ENCODE data around the gene WFIKKN2. TPM values are rescaled to one million over a fixed set of nuclear protein-coding genes. Genes with fewer than 3 reads are reported as not detected.

WFIKKN2 gene
- total and polyA plus RNA-seq, 10 of the 15 experiments (the other 5 are each of a cell fraction or from before 2014, with no cell fraction given), result 0.06 TPM; not detected in 9

- RAD21 ChIA-PET (ENCODE audit: unreplicated experiment), result interaction anchor here (1.0 kb wide), 1 partner anchor 24 kb away, joined by 3 read pairs; no protein-coding TSS in a partner anchor
- in situ Hi-C loops (cut with MboI), result no loop called here
- no peaks in the 10 kb centered on the region for H3K79me2 ChIP-seq (ENCODE audit: control insufficient read depth, insufficient read depth, low read length)
- SMC1A ChIA-PET (ENCODE audit: uncharacterized antibody, unreplicated experiment), result no interaction called here
- H3K4me3 ChIP-seq, result no peak overlapping the region
- H3K9ac ChIP-seq (ENCODE audit: control insufficient read depth, insufficient read depth, low read length), result no peak overlapping the region
- CTCF ChIA-PET, result interaction anchor here (1.0 to 4.3 kb wide), 4 partner anchors 11 to 55 kb away, joined by 3 to 30 read pairs (median 6); no protein-coding TSS in a partner anchor
- POLR2A ChIA-PET, result no interaction called here
- FAIRE-seq (no peak), DNase-seq (ENCODE audit: low read depth, low spot score) (no peak), ATAC-seq (no peak)
- no peak for TF ChIP-seq SREBF1 (IDR thresholded peaks at IDR 0.05; ENCODE audit: low read length)
- no peak for TF ChIP-seq USF1 (IDR thresholded peaks at IDR 0.05; ENCODE audit: borderline replicate concordance, extremely low read length, insufficient read depth, low read depth, low read length)
- no peak for TF ChIP-seq EGR1 (IDR thresholded peaks at IDR 0.05; ENCODE audit: borderline replicate concordance in 1 of 2, low read depth in 2 of 2, low read length in 2 of 2)
- BruUV-seq (replicated peaks), result no TSS peak
- H4K20me1 ChIP-seq (ENCODE audit: control insufficient read depth, insufficient read depth), result no peaks in the 10 kb centered on the region
- intact Hi-C loops (cut with micrococcal nuclease; ENCODE audit: unreplicated experiment), result no loop called here
- 68% methylated on average over 4 of the region's 4 CpGs for WGBS (ENCODE audit: insufficient coverage, insufficient replicate concordance, low lambda C conversion rate, missing lambda C conversion rate)
- no peaks in the 10 kb centered on the region; the same call in 1 of the 2 replicates for H3K4me1 ChIP-seq (ENCODE audit: control insufficient read depth, insufficient read depth, low read length)
- H3K4me2 ChIP-seq (ENCODE audit: control insufficient read depth, insufficient read depth), result no peak overlapping the region
- no peaks in the 10 kb centered on the region for H3K36me3 ChIP-seq (ENCODE audit: control insufficient read depth in 2 of 2, insufficient read depth in 2 of 2, low read length in 1 of 2)
- no peak overlapping the region for H2AFZ ChIP-seq (ENCODE audit: control insufficient read depth, low read depth, low read length)
- no peaks in the 10 kb centered on the region for H3K9me3 ChIP-seq (replicated peaks; ENCODE audit: control insufficient read depth, insufficient read depth, low read length)
- H3K27ac ChIP-seq (ENCODE audit: control insufficient read depth, insufficient read depth), result no peak overlapping the region
- no peaks in the 10 kb centered on the region; a peak in 1 of 4 replicates for H3K27me3 ChIP-seq (replicated peaks in 1 of 2; ENCODE audit: control insufficient read depth in 2 of 2, insufficient read depth in 2 of 2, low read length in 1 of 2)
These were observed 17.1 kb upstream of the WFIKKN2 start for GRCh38 chr17:50818261-50818660.

GRCh38 chr17:50818921-50819657 lies 16.3 kb upstream of the WFIKKN2 start:
- ChIA-PET CTCF (interaction anchor here (0.8 to 4.3 kb wide), 4 partner anchors 10 to 56 kb away, joined by 3 to 30 read pairs (median 6); no protein-coding TSS in a partner anchor), POLR2A (no interaction called here), RAD21 (ENCODE audit: unreplicated experiment) (interaction anchor here (0.7 to 1.0 kb wide), 2 partner anchors 8 to 23 kb away, joined by 3 read pairs; no protein-coding TSS in a partner anchor), SMC1A (ENCODE audit: uncharacterized antibody, unreplicated experiment) (no interaction called here)
- 26% methylated on average over 6 of the region's 6 CpGs for WGBS (ENCODE audit: insufficient coverage, insufficient replicate concordance, low lambda C conversion rate, missing lambda C conversion rate)
- Histone ChIP-seq H3K9me3 (replicated peaks; ENCODE audit: control insufficient read depth, insufficient read depth, low read length) (no peaks in the 10 kb centered on the region; the same call in 2 of the 3 replicates), H3K27me3 (replicated peaks in 1 of 2; ENCODE audit: control insufficient read depth in 2 of 2, insufficient read depth in 2 of 2, low read length in 1 of 2) (no peaks in the 10 kb centered on the region), H4K20me1 (ENCODE audit: control insufficient read depth, insufficient read depth) (no peaks in the 10 kb centered on the region), H3K4me1 (ENCODE audit: control insufficient read depth, insufficient read depth, low read length) (no peaks in the 10 kb centered on the region; the same call in 1 of the 2 replicates), H3K79me2 (ENCODE audit: control insufficient read depth, insufficient read depth, low read length) (no peaks in the 10 kb centered on the region), H3K9ac (ENCODE audit: control insufficient read depth, insufficient read depth, low read length) (no peak overlapping the region), H3K27ac (ENCODE audit: control insufficient read depth, insufficient read depth) (no peak overlapping the region), H2AFZ (ENCODE audit: control insufficient read depth, low read depth, low read length) (no peak overlapping the region), H3K4me2 (ENCODE audit: control insufficient read depth, insufficient read depth) (no peak overlapping the region), H3K36me3 (ENCODE audit: control insufficient read depth in 2 of 2, insufficient read depth in 2 of 2, low read length in 1 of 2) (no peaks in the 10 kb centered on the region), H3K4me3 (no peak overlapping the region)
- in situ Hi-C loops (cut with MboI) (no loop called here), intact Hi-C loops (cut with micrococcal nuclease; ENCODE audit: unreplicated experiment) (no loop called here)
- no TSS peak for BruUV-seq (replicated peaks)
- DNase-seq (ENCODE audit: low read depth, low spot score), result peak; percentile 20
- ATAC-seq, result peak; percentile 68
- FAIRE-seq, result peak; percentile 52
- TF ChIP-seq EED (IDR thresholded peaks at IDR 0.05; ENCODE audit: low read depth) (no peak), NR2F1 (conservative IDR thresholded peaks at IDR 0.05) (0 out of 2 replicates have a peak, but pooled peaks have one; percentile 25), HDAC2 (IDR thresholded peaks at IDR 0.05) (no peak), JUND (IDR thresholded peaks at IDR 0.05; ENCODE audit: low read depth, low read length) (no peak), DPF2 (IDR thresholded peaks at IDR 0.05) (0 out of 2 replicates have a peak, but pooled peaks have one; percentile 18), BHLHE40 (IDR thresholded peaks at IDR 0.05; ENCODE audit: borderline replicate concordance in 1 of 2, low read depth in 2 of 2, low read length in 1 of 2) (peak; percentile 17 to 80; a peak in 1 of 4 replicates), SMARCA5 (IDR thresholded peaks at IDR 0.05) (no peak), ZBED1 (IDR thresholded peaks at IDR 0.05; ENCODE audit: borderline replicate concordance) (no peak), IKZF2 (IDR thresholded peaks at IDR 0.05) (peak; percentile 72 to 77; a peak in 3 of 4 replicates)
- TF ChIP-seq, protein P1, sequence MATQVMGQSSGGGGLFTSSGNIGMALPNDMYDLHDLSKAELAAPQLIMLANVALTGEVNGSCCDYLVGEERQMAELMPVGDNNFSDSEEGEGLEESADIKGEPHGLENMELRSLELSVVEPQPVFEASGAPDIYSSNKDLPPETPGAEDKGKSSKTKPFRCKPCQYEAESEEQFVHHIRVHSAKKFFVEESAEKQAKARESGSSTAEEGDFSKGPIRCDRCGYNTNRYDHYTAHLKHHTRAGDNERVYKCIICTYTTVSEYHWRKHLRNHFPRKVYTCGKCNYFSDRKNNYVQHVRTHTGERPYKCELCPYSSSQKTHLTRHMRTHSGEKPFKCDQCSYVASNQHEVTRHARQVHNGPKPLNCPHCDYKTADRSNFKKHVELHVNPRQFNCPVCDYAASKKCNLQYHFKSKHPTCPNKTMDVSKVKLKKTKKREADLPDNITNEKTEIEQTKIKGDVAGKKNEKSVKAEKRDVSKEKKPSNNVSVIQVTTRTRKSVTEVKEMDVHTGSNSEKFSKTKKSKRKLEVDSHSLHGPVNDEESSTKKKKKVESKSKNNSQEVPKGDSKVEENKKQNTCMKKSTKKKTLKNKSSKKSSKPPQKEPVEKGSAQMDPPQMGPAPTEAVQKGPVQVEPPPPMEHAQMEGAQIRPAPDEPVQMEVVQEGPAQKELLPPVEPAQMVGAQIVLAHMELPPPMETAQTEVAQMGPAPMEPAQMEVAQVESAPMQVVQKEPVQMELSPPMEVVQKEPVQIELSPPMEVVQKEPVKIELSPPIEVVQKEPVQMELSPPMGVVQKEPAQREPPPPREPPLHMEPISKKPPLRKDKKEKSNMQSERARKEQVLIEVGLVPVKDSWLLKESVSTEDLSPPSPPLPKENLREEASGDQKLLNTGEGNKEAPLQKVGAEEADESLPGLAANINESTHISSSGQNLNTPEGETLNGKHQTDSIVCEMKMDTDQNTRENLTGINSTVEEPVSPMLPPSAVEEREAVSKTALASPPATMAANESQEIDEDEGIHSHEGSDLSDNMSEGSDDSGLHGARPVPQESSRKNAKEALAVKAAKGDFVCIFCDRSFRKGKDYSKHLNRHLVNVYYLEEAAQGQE (IDR thresholded peaks at IDR 0.05; ENCODE audit: low read depth, low read length), result no peak

Data from GM12878 (cell line).